ENCODE results near the gene UBE2J2. TPM values are rescaled to one million over a fixed set of nuclear protein-coding genes. Genes with fewer than 3 reads are reported as not detected.
A peak's percentile ranks its signal among the peaks of the same experiment; 100 is the strongest.

UBE2J2 gene
- total and polyA plus RNA-seq, 2 of the 13 experiments (the other 11 are each of a cell fraction or from before 2014, with no cell fraction given) = 25.4 to 29.4 TPM

DNA sequence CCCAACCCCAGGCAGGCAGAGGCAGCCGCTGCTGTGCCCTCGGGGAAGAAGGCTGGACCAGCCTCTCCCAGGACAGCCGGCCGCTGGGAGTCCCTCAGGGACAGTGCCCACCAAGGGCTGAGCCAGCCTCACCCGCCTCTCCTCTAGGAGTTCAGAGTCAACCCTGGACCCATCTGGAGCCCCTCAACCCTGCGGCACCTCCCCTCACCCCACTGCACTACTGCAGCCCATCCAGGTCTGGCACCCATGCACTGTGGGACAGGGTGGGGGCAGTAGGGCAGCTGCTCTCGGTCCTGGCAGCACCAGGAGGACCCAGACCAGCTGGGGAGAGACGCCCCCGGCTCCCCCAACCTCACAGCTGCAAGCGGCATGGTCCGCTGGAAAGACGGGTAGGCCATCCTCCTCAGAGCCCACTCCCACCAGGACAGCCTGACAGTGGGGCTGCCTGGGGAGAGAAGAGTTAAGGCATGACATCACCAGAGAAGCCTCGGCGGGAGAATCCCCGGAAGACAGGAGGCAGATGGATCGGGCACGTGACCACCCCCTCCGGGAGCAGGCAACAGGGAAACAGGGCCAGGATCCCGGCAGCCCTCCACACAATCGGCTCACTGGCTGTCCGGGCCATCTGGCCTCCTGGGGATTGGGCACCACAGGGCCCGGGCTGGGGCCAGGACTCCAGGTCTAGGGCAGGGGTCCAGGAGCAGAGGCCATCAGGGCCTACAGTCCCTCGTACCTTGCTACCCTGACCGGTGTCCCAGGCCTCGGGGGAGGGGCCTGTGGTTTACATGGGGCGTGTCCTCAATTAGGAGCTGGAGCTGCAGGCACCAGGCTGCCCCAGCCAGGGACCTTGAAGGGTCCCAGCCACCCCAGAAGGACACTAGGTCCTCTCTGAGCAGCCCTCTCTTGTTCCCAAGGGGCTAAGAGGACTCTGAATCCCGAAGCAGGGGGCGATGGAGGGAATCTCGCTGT lies 31.0 kb upstream of the UBE2J2 start (continued):
- TF ChIP-seq, protein P1, sequence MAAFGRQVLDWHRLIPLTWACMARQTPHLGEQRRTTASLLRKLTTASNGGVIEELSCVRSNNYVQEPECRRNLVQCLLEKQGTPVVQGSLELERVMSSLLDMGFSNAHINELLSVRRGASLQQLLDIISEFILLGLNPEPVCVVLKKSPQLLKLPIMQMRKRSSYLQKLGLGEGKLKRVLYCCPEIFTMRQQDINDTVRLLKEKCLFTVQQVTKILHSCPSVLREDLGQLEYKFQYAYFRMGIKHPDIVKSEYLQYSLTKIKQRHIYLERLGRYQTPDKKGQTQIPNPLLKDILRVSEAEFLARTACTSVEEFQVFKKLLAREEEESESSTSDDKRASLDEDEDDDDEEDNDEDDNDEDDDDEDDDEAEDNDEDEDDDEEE (CRISPR knock-in tag; IDR thresholded peaks at IDR 0.05) = peak; percentile 21; the same call in 1 of the 2 replicates
- TF ChIP-seq CHD2 (IDR thresholded peaks at IDR 0.05; ENCODE audit: low read depth, low read length) = no peak
- TF ChIP-seq, protein P2, sequence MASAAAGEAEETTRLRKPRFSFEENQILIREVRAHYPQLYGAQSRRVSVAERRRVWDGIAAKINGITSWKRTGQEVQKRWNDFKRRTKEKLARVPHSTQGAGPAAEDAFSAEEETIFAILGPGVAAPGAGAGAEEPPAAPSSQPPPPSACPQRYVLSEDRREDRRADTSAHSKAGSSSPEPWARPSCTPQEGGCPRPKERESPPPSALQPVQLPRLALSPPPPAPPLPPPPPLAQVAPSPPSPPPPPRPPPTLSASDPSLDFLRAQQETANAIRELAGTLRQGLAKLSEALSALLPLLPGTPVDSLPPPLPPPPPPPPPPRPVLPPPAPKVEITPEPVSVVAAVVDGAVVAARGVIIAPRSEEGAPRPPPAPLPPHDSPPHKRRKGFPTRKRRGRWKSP (CRISPR knock-in tag; IDR thresholded peaks at IDR 0.05) = 0 out of 2 replicates have a peak, but pooled peaks have one; percentile 11
- no peak for TF ChIP-seq MEIS2 (CRISPR knock-in tag; IDR thresholded peaks at IDR 0.05)
- TF ChIP-seq PHF20 (CRISPR knock-in tag; IDR thresholded peaks at IDR 0.05) = no peak
- TF ChIP-seq PRMT3 (CRISPR knock-in tag; IDR thresholded peaks at IDR 0.05; ENCODE audit: borderline replicate concordance, low read depth) = no peak
- 0 out of 2 replicates have a peak, but pooled peaks have one; percentile 5 for TF ChIP-seq RXRA (CRISPR knock-in tag; IDR thresholded peaks at IDR 0.05)
- 0 out of 2 replicates have a peak, but pooled peaks have one; percentile 35 for TF ChIP-seq RNF2 (conservative IDR thresholded peaks at IDR 0.05; ENCODE audit: low read depth)
- no peak for TF ChIP-seq NCOA5 (CRISPR knock-in tag; IDR thresholded peaks at IDR 0.05)
- TF ChIP-seq, protein P3, sequence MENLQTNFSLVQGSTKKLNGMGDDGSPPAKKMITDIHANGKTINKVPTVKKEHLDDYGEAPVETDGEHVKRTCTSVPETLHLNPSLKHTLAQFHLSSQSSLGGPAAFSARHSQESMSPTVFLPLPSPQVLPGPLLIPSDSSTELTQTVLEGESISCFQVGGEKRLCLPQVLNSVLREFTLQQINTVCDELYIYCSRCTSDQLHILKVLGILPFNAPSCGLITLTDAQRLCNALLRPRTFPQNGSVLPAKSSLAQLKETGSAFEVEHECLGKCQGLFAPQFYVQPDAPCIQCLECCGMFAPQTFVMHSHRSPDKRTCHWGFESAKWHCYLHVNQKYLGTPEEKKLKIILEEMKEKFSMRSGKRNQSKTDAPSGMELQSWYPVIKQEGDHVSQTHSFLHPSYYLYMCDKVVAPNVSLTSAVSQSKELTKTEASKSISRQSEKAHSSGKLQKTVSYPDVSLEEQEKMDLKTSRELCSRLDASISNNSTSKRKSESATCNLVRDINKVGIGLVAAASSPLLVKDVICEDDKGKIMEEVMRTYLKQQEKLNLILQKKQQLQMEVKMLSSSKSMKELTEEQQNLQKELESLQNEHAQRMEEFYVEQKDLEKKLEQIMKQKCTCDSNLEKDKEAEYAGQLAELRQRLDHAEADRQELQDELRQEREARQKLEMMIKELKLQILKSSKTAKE (CRISPR knock-in tag; IDR thresholded peaks at IDR 0.05; ENCODE audit: borderline replicate concordance) = no peak
- TF ChIP-seq, protein P4, sequence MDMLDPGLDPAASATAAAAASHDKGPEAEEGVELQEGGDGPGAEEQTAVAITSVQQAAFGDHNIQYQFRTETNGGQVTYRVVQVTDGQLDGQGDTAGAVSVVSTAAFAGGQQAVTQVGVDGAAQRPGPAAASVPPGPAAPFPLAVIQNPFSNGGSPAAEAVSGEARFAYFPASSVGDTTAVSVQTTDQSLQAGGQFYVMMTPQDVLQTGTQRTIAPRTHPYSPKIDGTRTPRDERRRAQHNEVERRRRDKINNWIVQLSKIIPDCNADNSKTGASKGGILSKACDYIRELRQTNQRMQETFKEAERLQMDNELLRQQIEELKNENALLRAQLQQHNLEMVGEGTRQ (IDR thresholded peaks at IDR 0.05; ENCODE audit: low read depth, low read length) = peak; percentile 83
- TF ChIP-seq, protein P4 (CRISPR knock-in tag; IDR thresholded peaks at IDR 0.05; ENCODE audit: borderline replicate concordance) = peak; percentile 93; the same call in 1 of the 2 replicates
- TF ChIP-seq ZNF558 (CRISPR knock-in tag; IDR thresholded peaks at IDR 0.05; ENCODE audit: borderline replicate concordance) = no peak
- peak; percentile 89 for TF ChIP-seq BHLHE40 (IDR thresholded peaks at IDR 0.05; ENCODE audit: low read length)
- no peak for TF ChIP-seq ZBTB7A (CRISPR knock-in tag; IDR thresholded peaks at IDR 0.05)
- no peak for TF ChIP-seq ZNF577 (CRISPR knock-in tag; IDR thresholded peaks at IDR 0.05; ENCODE audit: borderline replicate concordance, low read depth)
- TF ChIP-seq RBFOX2 (IDR thresholded peaks at IDR 0.05; ENCODE audit: low read depth, low read length) = 0 out of 2 replicates have a peak, but pooled peaks have one; percentile 14
- TF ChIP-seq, protein P5, sequence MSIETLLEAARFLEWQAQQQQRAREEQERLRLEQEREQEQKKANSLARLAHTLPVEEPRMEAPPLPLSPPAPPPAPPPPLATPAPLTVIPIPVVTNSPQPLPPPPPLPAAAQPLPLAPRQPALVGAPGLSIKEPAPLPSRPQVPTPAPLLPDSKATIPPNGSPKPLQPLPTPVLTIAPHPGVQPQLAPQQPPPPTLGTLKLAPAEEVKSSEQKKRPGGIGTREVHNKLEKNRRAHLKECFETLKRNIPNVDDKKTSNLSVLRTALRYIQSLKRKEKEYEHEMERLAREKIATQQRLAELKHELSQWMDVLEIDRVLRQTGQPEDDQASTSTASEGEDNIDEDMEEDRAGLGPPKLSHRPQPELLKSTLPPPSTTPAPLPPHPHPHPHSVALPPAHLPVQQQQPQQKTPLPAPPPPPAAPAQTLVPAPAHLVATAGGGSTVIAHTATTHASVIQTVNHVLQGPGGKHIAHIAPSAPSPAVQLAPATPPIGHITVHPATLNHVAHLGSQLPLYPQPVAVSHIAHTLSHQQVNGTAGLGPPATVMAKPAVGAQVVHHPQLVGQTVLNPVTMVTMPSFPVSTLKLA (IDR thresholded peaks at IDR 0.05) = no peak

All from HepG2 (cell line).